Measurements from ENCODE around the gene SHMT2. TPM values are rescaled to one million over a fixed set of nuclear protein-coding genes. Genes with fewer than 3 reads are reported as not detected.

The SHMT2 gene
- total and polyA plus RNA-seq, 2 experiments from 2014 or later, result 59.9 to 110 TPM

DNA sequence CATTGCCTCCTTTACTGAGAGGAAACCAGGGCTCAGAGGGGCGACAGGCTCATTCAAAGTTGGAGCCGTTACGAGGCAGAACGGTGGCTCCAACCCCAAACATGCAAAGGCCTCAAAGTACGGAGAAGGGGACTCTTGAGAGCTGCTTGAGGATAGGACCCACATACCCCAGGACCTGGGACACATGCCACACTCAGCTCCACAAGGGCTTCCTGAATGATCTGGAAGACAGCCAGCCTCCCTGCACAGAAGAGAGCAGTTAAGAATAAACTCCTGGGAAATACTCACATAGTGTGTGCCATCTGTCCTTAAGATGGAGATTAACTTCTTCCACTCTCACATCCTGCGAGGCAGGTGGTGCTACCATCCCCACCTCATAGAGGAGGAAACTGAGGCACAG, 39.5 kb upstream of the SHMT2 start:
- peaks cover 47% of the 10 kb centered on the region for H3K36me3 ChIP-seq
- no peaks in the 10 kb centered on the region for H3K9me3 ChIP-seq (ENCODE audit: low read depth)
- H3K27me3 ChIP-seq, result no peaks in the 10 kb centered on the region
- TF ChIP-seq, protein P1, sequence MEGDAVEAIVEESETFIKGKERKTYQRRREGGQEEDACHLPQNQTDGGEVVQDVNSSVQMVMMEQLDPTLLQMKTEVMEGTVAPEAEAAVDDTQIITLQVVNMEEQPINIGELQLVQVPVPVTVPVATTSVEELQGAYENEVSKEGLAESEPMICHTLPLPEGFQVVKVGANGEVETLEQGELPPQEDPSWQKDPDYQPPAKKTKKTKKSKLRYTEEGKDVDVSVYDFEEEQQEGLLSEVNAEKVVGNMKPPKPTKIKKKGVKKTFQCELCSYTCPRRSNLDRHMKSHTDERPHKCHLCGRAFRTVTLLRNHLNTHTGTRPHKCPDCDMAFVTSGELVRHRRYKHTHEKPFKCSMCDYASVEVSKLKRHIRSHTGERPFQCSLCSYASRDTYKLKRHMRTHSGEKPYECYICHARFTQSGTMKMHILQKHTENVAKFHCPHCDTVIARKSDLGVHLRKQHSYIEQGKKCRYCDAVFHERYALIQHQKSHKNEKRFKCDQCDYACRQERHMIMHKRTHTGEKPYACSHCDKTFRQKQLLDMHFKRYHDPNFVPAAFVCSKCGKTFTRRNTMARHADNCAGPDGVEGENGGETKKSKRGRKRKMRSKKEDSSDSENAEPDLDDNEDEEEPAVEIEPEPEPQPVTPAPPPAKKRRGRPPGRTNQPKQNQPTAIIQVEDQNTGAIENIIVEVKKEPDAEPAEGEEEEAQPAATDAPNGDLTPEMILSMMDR (IDR thresholded peaks at IDR 0.05; ENCODE audit: low read depth, low read length), result no peak
- no peaks in the 10 kb centered on the region for H3K4me1 ChIP-seq (ENCODE audit: low read depth)
- no peak overlapping the region for H3K4me3 ChIP-seq
- DNase-seq (ENCODE audit: low read depth in 1 of 2, low spot score in 1 of 2), result peak in 1 of 2 donors; percentile 55
- H3K27ac ChIP-seq, result peak overlapping the region; percentile 58

DNA sequence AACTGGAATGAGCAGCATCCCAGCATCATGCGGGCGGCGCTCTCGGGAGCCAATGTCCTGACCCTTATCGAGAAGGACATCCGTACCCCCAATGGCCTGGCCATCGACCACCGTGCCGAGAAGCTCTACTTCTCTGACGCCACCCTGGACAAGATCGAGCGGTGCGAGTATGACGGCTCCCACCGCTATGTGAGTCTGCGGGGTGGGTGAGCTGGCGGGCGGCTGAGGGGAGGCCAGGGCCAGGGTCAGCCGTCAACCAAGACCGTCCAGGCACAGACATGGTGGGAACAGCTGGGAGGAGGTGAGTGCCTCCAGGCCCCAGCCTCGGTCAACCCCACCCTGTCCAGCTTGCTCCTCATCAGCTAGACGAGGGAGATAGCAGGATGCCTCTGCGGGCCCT, 38.7 kb upstream of the SHMT2 start:
- Histone ChIP-seq H3K36me3 (peaks cover 51% of the 10 kb centered on the region), H3K27me3 (no peaks in the 10 kb centered on the region), H3K4me3 (no peak overlapping the region), H3K27ac (no peak overlapping the region), H3K9me3 (ENCODE audit: low read depth) (no peaks in the 10 kb centered on the region), H3K4me1 (ENCODE audit: low read depth) (no peaks in the 10 kb centered on the region)
- TF ChIP-seq, protein P1 (IDR thresholded peaks at IDR 0.05; ENCODE audit: low read depth, low read length), result no peak
- no peak for DNase-seq (ENCODE audit: low read depth in 1 of 2, low spot score in 1 of 2)

DNA sequence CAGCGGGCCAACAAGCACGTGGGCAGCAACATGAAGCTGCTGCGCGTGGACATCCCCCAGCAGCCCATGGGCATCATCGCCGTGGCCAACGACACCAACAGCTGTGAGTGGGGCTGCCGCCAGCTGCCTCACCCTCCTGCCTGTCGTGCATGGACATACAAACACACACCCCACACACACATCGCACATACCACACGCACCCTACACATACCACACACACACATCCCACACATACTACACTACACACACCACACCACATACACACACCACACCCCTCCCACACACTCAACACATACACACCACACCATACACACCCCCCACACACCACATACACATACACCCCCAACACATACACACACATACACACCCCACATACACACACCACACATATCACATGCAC, 38.1 kb upstream of the SHMT2 start:
- H3K4me3 ChIP-seq, result no peak overlapping the region
- H3K36me3 ChIP-seq, result peaks cover 54% of the 10 kb centered on the region
- DNase-seq (ENCODE audit: low read depth in 1 of 2, low spot score in 1 of 2), result no peak
- TF ChIP-seq, protein P1 (IDR thresholded peaks at IDR 0.05; ENCODE audit: low read depth, low read length), result no peak
- no peaks in the 10 kb centered on the region for H3K4me1 ChIP-seq (ENCODE audit: low read depth)
- no peaks in the 10 kb centered on the region for H3K9me3 ChIP-seq (ENCODE audit: low read depth)
- no peak overlapping the region for H3K27ac ChIP-seq
- no peaks in the 10 kb centered on the region for H3K27me3 ChIP-seq

DNA sequence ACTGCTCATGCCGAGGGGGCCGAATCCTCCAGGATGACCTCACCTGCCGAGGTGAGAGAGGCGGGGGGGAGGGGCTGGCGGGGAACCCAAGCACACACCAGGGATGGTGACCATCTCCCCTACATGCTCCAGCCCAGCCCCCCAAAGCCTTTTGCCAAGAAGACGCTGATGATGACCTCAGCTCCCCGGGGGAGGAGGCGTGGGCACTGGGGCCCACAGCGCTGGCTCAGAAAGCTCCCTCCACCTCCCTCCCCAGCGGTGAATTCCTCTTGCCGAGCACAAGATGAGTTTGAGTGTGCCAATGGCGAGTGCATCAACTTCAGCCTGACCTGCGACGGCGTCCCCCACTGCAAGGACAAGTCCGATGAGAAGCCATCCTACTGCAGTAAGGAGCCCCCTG, 36.6 kb upstream of the SHMT2 start:
- TF ChIP-seq, protein P1 (IDR thresholded peaks at IDR 0.05; ENCODE audit: low read depth, low read length), result no peak
- H3K36me3 ChIP-seq, result peaks cover 53% of the 10 kb centered on the region
- no peaks in the 10 kb centered on the region for H3K9me3 ChIP-seq (ENCODE audit: low read depth)
- no peak for DNase-seq (ENCODE audit: low read depth in 1 of 2, low spot score in 1 of 2)
- H3K4me1 ChIP-seq (ENCODE audit: low read depth), result no peaks in the 10 kb centered on the region
- no peaks in the 10 kb centered on the region for H3K27me3 ChIP-seq
- H3K4me3 ChIP-seq, result no peak overlapping the region
- no peak overlapping the region for H3K27ac ChIP-seq

DNA sequence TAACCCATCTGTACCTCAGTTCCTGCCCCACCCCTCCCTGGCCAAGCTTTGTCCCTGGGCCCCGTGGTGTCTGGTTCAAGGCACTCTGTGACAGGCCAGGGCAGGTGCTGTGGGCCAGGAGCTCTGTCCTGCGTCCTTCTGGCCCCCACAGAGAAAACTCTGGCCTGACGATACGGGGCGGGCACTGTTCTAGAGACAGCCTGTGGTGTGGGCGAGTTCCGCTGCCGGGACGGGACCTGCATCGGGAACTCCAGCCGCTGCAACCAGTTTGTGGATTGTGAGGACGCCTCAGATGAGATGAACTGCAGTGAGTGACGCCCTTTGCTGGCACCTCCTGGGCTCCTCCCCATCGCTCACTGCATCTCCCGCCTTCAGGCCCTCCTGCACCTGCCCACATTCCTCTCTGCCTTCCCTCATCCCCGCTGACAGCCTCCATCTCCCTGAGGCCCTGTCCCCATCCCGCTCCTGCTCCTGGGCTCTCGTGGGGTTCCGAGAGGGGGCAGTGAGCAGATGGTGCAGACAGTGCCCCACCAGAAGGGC, 35.7 kb upstream of the SHMT2 start:
- Histone ChIP-seq H3K4me3 (no peak overlapping the region), H3K27me3 (no peaks in the 10 kb centered on the region), H3K36me3 (peaks cover 48% of the 10 kb centered on the region), H3K9me3 (ENCODE audit: low read depth) (no peaks in the 10 kb centered on the region), H3K4me1 (ENCODE audit: low read depth) (no peaks in the 10 kb centered on the region), H3K27ac (no peak overlapping the region)
- TF ChIP-seq, protein P1 (IDR thresholded peaks at IDR 0.05; ENCODE audit: low read depth, low read length), result no peak
- DNase-seq (ENCODE audit: low read depth in 1 of 2, low spot score in 1 of 2), result no peak

Data from cardiac muscle cell (in vitro differentiated cells and primary cell).